Stimulated activated CD4-positive, alpha-beta T cell treated with anti-CD3 and anti-CD28 coated beads, Interleukin-1b, Interleukin-23, amount 100 ng/mL, for 48 hours (primary cell): ENCODE data around the gene RPP40.
"Not testable (repeated sequence)": the region's sequence is repeated elsewhere in the genome, so short reads cannot be mapped to it uniquely, and the experiment has no call there.

ENCODE experiments used
- DNase-seq: peaks from one replicate; pipeline ENCODE4 v3.0.0-alpha.2; 2020

RPP40 gene

DNA sequence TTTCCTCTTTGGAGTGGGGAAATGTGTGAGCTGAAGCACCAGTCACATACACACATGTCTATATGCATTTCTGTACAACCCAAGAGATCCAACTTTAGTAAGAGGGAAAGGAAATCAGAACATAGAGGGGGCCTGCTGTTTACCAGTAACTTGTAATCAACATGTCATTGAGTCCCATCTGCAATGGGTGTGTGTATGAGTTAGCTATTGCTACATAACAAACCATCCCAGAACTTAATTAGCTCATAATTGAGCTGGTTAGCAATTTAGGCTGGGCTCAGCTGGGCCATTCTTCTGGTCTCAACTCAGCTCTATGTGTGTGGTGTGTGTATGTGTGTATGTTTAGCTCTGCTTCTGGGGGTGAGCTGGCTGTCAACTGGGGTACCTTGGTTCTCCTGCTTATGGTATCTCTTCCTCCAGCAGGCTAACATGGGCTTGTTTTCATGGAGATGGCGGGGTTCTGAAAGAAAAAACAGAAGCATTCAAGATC is 10.3 kb upstream of the RPP40 start:
- no peak for DNase-seq

- no peak for DNase-seq
These were observed 8.7 kb upstream of the RPP40 start for GRCh38 chr6:5012519-5012918.

GRCh38 chr6:5011346-5011745 is 7.5 kb upstream of the RPP40 start:
- no peak for DNase-seq

DNA sequence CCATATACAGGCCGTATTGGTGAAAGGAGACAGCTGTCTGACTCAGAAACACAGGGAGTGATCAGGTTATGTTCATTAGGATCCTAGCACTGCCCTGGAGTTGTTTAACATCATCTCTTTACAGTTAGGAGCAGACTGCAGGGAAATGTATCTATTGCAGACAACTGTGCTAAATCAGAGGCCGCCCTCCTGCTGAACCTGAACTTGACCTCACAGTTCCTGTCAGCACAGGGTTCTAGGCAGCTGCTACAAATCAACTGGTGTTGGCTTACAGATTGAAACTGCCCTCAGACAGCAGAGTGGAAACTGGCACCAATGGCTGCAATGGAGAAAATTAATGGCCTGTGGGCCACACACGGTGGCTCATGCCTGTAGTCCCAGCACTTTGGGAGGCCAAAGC is 3.7 kb upstream of the RPP40 start:
- no peak for DNase-seq

- no peak for DNase-seq
These were observed 2.4 kb upstream of the RPP40 start for GRCh38 chr6:5006222-5006621.

DNA sequence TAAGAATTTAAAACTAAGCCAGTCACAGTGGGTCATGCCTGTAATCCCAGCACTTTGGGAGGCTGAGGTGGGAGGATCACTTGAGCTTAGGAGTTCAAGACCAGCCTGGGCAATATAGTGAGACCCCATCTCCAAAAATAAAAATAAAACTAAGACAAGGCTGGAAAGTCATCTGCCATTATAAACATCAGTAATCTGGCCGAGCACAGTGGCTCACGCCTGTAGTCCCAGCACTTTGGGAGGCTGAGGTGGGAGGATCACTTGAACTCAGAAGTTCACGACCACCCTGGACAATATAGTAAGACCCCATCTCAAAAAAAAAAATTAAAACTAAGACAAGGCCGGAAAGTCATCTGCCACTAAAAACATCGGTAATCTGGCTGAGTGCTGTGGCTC is 1.2 kb upstream of the RPP40 start:
- DNase-seq, result not testable (repeated sequence)

DNA sequence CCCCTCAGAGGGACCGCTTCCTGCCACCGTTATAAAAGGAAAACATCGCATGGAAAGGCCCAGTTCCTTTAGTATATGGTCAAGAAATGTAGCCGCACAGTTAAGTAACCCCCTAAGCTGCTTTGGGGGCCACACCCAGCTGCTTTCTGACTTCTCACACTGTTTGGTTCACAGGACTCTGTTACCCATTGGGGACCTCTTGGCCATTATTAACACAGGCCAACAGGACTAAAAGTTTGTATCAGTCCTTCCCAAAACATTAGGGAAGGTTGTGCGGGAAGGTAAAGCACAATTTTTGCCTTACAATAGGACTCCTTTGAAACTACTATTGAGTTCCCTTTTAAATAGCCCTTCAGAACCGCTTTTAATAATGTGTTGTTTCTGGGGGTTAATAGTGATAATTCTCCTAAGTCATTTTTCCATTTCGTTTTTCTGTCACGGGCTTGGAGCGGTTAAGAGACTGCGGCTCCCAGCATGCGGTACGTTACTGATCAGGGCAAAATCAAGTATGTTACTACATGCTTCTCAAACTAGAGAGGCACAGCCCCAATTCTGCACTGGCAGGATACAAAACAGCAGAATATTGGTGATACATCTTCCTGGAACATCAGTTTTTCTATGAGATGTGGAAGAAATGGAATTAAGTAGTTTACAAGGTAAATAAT is 668 bp upstream of the RPP40 start:
- DNase-seq, result no peak

DNA sequence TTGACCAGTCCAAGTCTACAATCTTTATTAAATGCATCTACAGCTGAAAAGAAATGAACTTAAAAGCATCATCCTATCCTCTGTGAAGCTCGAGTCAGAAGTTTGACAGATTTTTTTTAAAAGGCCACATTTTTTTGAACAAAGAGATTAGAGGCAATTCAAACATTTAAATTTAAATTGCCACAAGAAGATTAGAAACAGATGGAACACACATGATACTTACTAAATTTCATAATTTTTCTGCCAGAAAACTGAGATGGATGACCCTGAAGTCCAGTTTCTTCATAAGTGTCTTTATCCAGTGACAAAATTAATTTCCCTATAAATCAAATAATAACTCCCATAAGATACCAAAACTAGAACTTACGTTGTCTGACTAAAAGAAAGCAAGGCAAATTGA is 4.3 kb downstream of the RPP40 start:
- DNase-seq, result no peak

DNA sequence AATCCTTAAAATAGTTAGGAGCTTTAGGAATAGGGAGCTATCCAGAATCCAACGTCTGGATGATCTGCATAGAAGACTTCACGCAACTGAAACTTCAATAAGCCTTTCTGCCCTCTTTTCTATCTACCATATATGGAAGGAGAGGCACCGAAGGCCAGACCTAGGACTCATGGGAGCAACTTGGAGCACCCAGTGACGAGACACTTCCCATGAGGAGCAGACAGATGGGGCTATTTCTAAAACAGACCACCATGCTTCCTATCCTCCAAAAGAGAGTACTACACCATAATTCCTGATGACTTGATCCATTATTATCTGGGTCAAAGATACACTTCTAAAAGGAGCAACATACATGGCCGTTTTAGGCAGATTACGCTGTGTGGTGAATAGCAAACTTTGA is 6.0 kb downstream of the RPP40 start:
- DNase-seq, result no peak

- no peak for DNase-seq
These were observed 9.1 kb downstream of the RPP40 start for GRCh38 chr6:4994741-4995140.

- no peak for DNase-seq
These were observed 16.4 kb downstream of the RPP40 start for GRCh38 chr6:4987432-4987831.

DNA sequence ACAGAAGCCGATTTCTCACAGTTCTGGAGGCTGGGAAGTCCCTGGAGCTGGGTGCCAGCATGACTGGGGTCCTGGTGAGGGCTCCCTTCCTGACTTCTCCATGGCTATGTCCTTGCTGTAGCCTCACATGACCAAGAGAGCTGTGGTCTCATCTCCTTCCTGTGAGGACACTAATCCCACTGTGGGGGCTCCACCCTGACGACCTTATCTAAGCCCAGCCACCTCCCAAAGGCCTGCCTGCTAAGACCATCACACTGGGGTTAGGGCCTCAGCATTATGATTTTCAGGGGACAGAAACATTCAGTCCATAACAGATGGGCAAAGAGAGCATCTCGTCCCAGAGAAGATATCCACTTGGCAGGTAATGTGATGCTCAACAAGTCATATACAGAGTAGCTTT is 16.8 kb downstream of the RPP40 start:
- no peak for DNase-seq

GRCh38 chr6:4983322-4983721 is 20.5 kb downstream of the RPP40 start:
- no peak for DNase-seq

GRCh38 chr6:4981761-4982160 is 22.1 kb downstream of the RPP40 start:
- no peak for DNase-seq

GRCh38 chr6:4979426-4979825 is 24.4 kb downstream of the RPP40 start:
- DNase-seq, result no peak

GRCh38 chr6:4977468-4977867 is 26.4 kb downstream of the RPP40 start:
- DNase-seq, result no peak

- no peak for DNase-seq
These were observed 28.3 kb downstream of the RPP40 start for GRCh38 chr6:4975506-4975905.

DNA sequence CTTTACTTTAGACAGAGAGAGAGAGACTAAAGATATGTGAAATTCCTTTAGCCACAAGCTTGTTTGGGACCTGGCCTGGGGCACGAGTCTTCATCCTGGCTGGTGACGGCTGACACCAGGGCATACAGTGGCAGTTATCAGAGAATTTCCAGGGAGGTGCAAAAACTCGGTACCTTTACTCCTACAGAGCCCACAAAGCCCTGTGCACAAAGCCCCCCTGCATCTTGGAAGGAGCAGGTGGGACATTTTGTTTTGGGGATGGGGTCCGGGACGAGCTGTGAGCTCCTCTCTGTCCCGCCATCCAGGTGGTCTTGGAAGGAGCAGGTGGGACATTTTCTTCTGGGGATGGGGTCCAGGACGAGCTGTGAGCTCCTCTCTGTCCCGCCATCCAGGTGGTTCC is 28.9 kb downstream of the RPP40 start:
- no peak for DNase-seq

- DNase-seq, result no peak
These were observed 29.7 kb downstream of the RPP40 start for GRCh38 chr6:4973982-4974745.

DNA sequence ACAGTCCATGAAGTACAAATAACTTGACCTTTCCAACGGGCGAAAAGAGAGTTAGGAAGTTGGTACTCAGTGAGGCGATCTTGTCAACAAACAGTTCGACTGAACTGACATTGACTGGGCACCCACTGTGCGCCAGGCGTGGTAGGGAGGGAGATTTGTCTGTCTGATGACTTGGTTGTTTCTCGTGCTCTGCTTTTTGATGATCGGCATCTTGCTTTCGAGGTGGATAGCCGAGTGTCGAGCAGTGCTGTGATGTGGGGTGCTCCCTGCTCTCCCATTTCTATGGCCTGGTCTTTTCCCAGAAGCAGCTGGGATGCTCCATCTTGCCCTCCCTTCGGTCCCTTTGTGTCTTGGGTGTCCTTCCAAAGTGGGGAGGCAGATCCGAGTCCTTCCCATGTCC is 30.4 kb downstream of the RPP40 start:
- DNase-seq, result no peak

DNA sequence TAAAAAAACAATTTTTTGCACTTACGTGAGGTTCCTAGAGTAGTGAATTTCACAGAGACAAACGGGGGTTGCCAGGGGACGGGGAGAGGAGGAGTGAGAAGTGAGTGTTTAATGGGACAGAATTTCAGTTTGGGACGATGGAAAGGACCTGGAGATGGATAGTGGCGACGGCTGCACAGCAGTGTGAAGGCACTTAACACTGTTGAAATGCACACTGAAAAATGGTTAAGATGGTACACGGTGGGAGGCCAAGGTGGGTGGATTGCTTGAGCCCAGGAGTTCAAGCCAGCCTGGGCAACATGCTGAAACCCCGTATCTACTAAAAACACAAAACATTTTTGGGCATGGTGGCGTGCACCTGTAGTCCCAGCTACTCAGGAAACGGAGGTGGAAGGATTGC is 31.4 kb downstream of the RPP40 start:
- no peak for DNase-seq

DNA sequence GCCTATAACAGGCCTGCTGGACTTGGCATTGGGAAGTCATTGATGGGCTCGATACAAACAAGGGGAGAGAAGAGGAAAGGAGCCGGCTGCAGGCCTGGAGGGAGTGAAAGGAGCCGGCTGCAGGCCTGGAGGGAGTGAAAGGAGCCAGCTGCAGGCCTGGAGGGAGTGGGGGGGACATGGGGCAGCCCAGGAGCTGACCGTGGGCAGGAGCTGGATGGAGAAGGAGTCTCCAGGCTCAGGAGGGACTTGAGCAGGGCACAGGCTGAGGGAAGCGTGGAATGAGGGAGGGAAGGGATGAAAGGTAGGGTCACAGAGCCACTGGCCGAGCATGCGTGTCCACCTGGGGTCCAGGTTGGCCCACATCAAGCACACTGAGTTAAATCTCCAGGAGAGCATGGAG is 32.0 kb downstream of the RPP40 start:
- no peak for DNase-seq

DNA sequence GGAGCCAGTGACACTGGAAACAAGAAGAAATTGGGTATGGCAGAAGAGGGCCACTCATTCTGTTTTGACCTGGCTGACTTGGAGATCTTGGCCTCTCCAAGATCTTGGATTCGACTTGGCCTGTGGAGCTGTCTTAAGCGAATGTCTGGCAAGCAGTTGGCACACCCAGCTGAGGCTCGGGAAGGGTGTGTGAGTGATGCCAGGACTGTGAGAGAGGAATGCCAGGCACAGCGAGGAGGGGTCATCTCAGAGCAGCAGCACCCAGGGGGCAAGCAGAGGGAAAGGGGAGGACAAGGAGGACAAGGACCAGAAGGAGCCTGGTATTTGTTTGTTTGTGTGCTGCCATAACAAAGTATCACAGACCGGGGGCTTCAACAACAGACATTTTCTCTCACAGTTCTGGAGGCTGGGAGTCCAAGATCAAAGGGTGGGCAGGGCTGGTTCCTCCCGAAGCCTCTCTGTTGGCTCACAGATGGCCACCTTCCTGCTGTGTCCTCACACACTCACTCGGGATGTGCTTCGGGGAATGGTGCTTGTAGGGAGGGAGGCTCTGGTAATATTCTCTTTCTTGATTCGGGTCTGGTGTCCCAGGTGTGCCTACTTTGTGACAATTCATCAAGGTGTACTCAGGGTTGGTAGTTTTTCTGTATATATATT is 33.0 kb downstream of the RPP40 start:
- no peak for DNase-seq

- no peak for DNase-seq
These were observed 34.1 kb downstream of the RPP40 start for GRCh38 chr6:4969609-4970285.
